Measurements from ENCODE around the gene TTLL12.

Gene TTLL12

DNA sequence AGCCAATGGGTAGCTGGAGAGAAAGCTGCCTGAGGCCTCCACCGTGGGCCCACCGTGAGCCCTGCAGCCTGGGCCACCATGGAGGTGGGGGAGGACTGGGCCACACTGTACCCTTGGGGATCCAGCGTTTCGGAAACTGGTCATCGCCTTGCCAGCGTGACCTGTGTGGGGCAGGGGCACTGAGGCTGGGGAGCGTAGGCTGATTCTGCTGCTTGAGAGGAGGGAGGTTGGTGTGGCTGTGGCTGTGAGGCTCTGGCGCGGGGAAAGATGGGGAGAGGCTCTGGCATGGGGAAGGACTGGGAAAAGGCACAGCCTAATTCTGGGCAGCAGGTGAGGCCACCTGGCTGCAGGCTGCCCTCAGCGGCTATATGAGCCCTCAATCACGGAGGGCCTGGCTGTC is 12.6 kb upstream of the TTLL12 start:
- TF ChIP-seq GATA2 (IDR thresholded peaks at IDR 0.05; ENCODE audit: low read depth, low read length) (no peak), GATA3 (IDR thresholded peaks at IDR 0.05; ENCODE audit: low read depth, low read length) (no peak)

GRCh38 chr22:43198936-43199335 is 12.0 kb upstream of the TTLL12 start:
- TF ChIP-seq GATA3 (IDR thresholded peaks at IDR 0.05; ENCODE audit: low read depth, low read length) (no peak), GATA2 (IDR thresholded peaks at IDR 0.05; ENCODE audit: low read depth, low read length) (no peak)

DNA sequence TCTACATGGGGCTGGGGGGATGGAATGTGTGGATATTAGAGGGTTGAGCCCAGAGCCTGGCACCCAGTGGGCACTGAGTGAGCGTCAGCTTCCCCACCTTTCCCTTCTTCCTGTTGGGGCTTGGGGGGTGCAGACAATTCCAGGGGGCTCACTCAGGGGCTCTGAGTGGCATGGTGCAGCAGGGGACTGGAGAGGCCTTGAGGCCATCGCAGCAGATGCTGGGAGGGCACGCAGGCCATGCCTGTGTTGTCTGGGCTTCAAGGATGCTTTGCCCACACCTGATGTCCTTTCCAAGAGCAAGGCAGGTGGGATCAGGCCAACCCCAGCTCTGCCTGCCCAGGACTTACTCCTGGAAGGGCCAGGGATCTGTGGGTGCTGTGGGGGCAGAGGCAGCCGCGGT is 11.2 kb upstream of the TTLL12 start:
- TF ChIP-seq GATA3 (IDR thresholded peaks at IDR 0.05; ENCODE audit: low read depth, low read length) (no peak), GATA2 (IDR thresholded peaks at IDR 0.05; ENCODE audit: low read depth, low read length) (no peak)

- TF ChIP-seq GATA3 (IDR thresholded peaks at IDR 0.05; ENCODE audit: low read depth, low read length) (no peak), GATA2 (IDR thresholded peaks at IDR 0.05; ENCODE audit: low read depth, low read length) (no peak)
Measured at GRCh38 chr22:43197271-43197941, 10.5 kb upstream of the TTLL12 start.

DNA sequence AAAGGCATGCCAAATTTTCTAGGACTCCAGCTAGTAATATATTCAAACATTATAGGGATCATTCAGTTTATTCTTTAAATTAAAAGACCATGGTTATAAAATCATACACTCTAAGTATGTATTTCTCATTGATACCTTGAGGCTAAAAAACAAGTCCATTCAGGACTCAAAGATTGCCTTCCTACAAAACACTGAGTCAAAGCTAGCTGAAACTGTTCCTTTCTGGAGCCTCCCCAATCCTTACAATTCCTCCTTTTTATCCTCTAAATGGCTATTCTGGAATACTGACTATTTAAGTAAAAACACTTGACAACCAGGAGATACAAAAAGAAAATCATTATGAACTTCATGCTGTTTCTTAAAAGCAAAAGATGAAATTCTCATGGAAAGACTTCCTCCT is 4.9 kb upstream of the TTLL12 start:
- TF ChIP-seq GATA2 (IDR thresholded peaks at IDR 0.05; ENCODE audit: low read depth, low read length) (no peak), GATA3 (IDR thresholded peaks at IDR 0.05; ENCODE audit: low read depth, low read length) (no peak)

DNA sequence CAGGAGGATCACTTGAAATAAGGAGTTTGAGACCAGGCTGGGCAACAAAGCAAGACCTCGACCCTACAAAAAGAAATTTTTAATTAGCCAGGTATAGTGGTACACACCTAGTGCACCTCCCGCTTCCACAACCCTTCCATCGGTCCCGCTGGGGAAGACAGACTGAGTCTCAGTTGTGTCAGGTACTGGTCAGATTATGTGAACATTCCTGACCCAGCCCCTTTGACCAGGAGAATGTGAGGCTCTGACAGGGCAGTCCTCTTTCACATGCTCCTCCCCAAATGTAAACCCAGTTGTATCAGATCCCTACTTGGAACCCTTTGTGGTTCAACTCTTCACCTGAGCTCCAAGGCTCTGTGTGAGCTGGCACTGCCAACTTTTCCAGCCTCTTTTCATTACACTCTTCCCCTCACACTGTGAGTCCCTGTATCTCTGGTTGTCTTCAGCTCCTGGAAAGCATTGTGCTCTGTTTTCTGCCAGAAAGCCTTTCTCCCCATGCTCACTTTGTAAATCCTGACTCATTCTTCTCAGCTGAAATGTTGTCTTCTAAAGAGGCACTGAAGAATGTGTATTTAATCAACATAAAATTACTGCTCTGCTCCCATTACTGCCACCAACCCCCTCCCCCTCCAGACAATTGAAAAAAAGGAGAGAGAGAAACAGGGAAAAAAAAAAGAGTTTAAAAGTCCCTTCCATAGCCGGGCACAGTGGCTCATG is 2.1 kb upstream of the TTLL12 start:
- TF ChIP-seq GATA2 (IDR thresholded peaks at IDR 0.05; ENCODE audit: low read depth, low read length): no peak
- no peak for TF ChIP-seq GATA3 (IDR thresholded peaks at IDR 0.05; ENCODE audit: low read depth, low read length)

DNA sequence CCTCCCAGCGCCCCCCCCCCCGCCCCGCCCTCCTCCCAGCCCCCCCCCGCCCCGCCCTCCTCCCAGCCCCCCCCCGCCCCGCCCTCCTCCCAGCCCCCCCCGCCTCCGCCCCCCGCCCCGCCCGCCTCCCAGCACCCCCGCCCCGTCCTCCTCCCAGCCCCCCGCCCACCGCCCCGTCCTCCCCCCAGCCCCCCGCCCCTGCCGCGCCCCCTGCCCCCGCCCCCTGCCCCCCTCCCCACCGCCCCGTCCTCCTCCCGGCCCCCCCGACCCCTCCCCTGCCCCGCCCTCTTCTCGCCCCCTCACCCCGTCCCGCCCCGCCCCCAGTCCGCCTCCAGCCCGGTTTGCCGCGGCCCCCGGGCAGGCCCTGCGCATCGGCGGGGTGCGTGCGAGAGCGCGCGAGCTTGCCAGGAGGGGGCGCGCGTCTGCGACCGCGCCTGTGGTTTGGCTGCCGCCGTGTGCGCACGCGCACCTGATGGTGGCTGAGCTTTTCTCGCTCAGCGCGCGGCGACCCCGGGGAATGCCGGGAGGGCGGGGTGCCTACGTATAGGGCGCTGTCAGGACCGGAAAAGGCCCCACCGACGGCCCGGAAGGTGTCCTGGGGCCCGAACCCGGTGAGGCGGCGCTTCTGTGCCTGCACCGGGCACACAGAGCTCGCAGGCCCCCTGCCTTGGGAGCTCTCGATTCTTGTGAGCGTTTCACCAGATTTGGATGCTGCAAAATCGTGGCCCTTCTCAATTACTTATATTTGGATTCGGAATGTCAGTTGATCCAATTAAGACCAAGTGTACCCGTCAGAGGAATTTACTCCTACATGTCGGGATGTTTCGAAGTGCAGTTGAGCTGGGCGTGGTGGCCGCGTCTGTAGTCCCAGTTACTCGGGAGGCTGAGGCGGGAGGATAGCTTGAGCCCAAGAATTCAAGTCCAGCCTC is 501 bp upstream of the TTLL12 start:
- no peak for TF ChIP-seq GATA2 (IDR thresholded peaks at IDR 0.05; ENCODE audit: low read depth, low read length)
- no peak for TF ChIP-seq GATA3 (IDR thresholded peaks at IDR 0.05; ENCODE audit: low read depth, low read length)

DNA sequence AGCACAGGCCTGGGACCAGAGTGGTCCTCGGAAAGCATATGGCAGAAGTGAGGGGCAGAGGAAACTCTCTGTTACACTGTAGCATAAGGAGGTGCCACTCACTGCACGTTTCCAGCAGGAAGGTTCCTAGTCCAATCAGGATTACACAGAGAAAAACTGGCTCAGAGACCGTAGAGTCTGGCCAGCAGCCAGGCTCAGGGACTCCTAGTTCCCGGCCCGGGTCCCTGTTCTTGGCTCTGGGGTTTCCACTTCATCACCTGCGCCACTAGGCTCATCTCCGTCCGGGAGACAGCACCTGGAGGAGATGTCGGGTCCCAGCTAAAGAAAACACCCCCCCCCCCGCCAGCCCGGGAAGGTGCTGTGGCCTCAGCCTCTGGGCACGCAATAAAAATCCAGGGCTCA is 1.1 kb downstream of the TTLL12 start:
- no peak for TF ChIP-seq GATA3 (IDR thresholded peaks at IDR 0.05; ENCODE audit: low read depth, low read length)
- no peak for TF ChIP-seq GATA2 (IDR thresholded peaks at IDR 0.05; ENCODE audit: low read depth, low read length)

DNA sequence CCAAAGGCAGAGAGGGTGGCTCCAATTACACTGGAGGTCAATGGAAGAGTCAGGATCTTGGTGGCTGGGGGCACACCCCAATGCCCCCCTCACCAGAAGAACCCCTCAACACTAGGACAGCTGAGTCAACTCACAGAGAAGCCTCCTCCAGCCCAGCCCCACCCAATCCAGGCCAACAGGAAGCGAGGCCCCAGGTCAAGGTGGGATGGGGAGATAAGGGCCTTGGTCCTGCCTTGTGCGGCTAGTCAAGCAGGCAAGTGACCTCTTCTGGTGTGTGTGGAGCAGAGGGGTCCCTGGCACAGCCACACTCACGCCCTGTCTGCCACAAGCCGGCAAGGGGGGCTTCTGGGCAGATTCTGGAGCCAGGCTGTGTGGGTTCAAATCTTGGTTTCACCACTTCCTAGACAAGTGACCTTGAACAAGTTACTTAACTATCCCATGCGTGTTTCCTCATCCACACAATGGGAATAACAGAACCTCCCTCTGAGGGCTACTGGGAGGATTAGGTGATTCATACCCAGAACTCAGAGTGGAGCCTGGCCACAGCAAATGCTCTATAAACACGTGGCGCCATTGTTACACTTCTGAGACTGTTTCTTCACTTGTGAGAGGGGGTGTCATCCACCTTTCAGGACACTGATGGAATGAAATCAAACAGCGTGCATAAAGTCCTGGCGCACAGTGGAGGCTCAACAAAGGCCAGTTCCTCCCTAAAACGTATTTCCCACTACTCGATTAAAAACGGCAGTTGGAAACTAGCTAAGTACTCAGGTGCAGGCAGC is 3.2 kb downstream of the TTLL12 start:
- no peak for TF ChIP-seq GATA3 (IDR thresholded peaks at IDR 0.05; ENCODE audit: low read depth, low read length)
- TF ChIP-seq GATA2 (IDR thresholded peaks at IDR 0.05; ENCODE audit: low read depth, low read length): no peak

DNA sequence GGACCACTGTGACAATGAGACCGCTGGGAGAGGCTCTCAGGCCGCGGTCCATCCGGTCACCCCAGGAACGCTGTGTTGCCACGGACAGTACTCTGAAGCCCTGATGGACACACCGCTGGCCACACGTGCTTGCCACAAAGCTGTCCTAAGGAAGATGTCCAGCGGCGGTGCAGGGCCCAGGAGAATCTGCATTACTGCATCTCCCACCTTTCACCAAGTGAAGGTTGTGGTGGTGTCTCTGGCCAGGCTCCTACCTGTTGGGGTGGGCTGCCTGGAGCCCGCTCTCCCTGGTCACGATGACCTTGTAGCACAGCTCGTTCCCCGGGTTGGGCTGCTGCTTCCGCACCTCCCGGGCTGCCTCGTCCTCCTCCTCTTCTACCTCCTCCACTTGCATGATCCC is 4.2 kb downstream of the TTLL12 start:
- TF ChIP-seq GATA2 (IDR thresholded peaks at IDR 0.05; ENCODE audit: low read depth, low read length): no peak
- TF ChIP-seq GATA3 (IDR thresholded peaks at IDR 0.05; ENCODE audit: low read depth, low read length): no peak

GRCh38 chr22:43182118-43182517 is 4.8 kb downstream of the TTLL12 start:
- TF ChIP-seq GATA2 (IDR thresholded peaks at IDR 0.05; ENCODE audit: low read depth, low read length): no peak
- TF ChIP-seq GATA3 (IDR thresholded peaks at IDR 0.05; ENCODE audit: low read depth, low read length): no peak

DNA sequence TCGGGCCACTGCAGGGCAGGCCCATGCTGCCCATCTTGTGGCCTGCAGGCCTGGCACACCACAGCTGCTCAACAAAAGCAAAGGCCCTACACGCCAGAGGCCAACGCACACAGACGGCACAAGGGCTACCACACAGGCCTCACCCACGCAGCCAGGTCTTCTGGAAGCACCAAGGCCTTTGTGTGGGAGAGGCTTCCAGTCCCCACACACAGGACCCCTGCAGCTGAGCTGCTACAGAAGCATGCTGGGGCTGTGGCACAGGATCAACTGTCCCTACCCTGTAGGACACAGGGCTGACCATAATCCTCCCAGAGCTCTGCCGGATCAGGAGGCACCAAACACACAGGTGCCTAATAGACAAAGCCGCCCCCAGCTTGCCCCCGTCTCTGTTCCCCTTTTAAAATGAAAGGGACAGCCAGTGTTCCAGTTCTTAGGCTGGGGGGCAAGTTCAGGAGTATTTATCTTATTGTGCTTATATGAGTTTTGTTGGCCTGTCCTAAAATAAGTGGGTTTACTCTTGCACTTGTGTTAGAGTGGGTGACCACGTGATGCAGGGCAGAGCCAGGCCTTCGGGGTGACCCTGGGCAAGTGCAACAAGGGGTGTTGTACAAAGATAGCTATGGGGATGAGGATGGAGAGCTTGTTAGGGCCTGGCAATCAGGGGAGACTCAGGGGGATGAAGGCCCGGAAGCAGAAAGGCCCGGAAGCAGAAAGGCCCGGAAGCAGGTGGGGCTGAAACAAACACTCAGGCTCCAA is 5.4 kb downstream of the TTLL12 start:
- TF ChIP-seq GATA2 (IDR thresholded peaks at IDR 0.05; ENCODE audit: low read depth, low read length) (no peak), GATA3 (IDR thresholded peaks at IDR 0.05; ENCODE audit: low read depth, low read length) (no peak)

DNA sequence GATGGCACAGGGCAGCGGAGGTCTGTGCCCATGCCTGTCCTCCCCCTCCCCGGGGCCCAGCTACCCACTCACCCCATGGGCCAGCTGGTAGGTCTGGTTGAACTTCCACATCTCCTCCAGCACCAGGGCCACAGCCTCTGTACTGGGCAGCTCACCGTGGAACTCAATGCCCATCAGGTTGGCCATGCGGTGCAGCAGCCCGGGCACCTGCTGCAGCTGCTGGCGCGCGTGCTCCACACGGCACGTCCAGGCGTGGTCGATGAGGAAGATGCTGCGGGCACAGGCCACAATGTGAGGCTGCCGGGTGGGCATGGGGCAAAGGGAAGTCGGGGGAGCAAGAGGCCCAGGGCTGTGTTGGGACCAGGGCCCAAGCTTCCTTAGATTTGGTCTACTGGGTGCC is 6.3 kb downstream of the TTLL12 start:
- TF ChIP-seq GATA3 (IDR thresholded peaks at IDR 0.05; ENCODE audit: low read depth, low read length) (no peak), GATA2 (IDR thresholded peaks at IDR 0.05; ENCODE audit: low read depth, low read length) (no peak)
